ENCODE results near the gene TM4SF4.

Gene TM4SF4

DNA sequence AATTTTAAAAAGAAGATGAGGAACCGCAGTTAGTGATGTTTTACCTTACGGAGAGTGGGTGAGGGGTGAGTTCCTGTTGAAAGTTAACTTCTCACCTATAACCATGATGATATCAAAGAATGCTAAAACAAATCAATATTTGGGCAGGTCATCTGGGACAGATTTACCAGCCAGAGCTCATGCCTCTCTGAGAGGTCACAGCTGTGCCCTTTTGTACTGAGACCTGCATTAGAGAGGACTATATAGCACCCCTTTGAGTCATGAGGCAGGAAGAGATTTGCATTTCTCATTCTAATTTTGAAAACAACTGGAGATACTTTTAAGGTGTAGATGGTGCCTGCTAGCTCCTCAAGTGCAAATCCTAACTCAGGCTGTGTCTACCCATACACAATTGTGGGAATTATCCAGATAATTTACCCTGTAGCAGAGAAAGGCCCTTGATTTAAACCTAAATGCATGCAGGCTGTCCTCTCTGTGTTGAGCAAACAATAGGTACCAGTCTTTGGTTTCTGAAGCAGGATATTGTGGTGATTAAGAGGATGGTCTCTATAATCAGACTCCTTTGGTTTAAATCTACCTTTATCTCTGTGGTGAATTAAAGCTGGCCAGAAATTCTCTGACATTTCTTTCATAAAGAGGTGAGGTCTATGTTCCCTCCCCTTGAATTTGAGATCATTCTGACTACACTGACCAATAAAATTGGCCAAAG is 5.8 kb upstream of the TM4SF4 start:
- no peaks in the 10 kb centered on the region for H3K27me3 ChIP-seq (ENCODE audit: control insufficient read depth in 1 of 2, insufficient read depth in 2 of 2, low read length in 2 of 2)
- H3K9ac ChIP-seq (ENCODE audit: low read length in 2 of 2) = no peak overlapping the region
- no peaks in the 10 kb centered on the region for H3K36me3 ChIP-seq (ENCODE audit: control insufficient read depth in 2 of 2, insufficient read depth in 2 of 2, low read length in 2 of 2)

DNA sequence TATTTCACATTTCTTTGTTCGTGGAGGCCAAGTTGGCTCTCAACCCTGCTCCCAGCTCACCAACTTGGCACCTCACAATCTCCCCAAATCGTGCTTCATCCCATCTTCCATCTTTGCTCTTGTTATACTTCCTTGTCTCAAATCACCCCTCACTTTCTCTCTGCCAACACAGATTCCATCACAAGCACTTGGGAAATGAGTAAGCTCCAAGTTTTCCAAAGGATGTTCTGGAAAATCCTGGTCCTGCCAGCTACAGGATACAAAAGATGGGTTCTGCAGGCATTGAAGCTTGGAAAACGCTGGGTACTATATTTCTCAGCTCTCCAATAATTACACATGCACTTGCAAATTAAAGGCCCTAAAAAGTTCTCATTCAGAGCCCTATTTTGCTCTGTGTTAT is 4.1 kb upstream of the TM4SF4 start:
- no peaks in the 10 kb centered on the region for H3K27me3 ChIP-seq (ENCODE audit: control insufficient read depth in 1 of 2, insufficient read depth in 2 of 2, low read length in 2 of 2)
- no peaks in the 10 kb centered on the region for H3K9me3 ChIP-seq (ENCODE audit: control insufficient read depth in 2 of 2, low read length in 2 of 2)
- H3K36me3 ChIP-seq (ENCODE audit: control insufficient read depth in 2 of 2, insufficient read depth in 2 of 2, low read length in 2 of 2) = no peaks in the 10 kb centered on the region
- H3K9ac ChIP-seq (ENCODE audit: low read length in 2 of 2) = no peak overlapping the region
- no peak overlapping the region for H3K4me3 ChIP-seq (ENCODE audit: low read length in 2 of 2)
- peaks cover 7% of the 10 kb centered on the region for H3K4me1 ChIP-seq (ENCODE audit: control insufficient read depth, insufficient read depth, low read length)
- H3K27ac ChIP-seq (ENCODE audit: low read length) = no peak overlapping the region

More for the DNA sequence above, 5.8 kb upstream of the TM4SF4 start:
- peaks cover 7% of the 10 kb centered on the region for H3K4me1 ChIP-seq (ENCODE audit: control insufficient read depth, insufficient read depth, low read length)
- H3K27ac ChIP-seq (ENCODE audit: low read length) = no peak overlapping the region
- H3K9me3 ChIP-seq (ENCODE audit: control insufficient read depth in 2 of 2, low read length in 2 of 2) = no peaks in the 10 kb centered on the region
- H3K4me3 ChIP-seq (ENCODE audit: low read length in 2 of 2) = no peak overlapping the region

DNA sequence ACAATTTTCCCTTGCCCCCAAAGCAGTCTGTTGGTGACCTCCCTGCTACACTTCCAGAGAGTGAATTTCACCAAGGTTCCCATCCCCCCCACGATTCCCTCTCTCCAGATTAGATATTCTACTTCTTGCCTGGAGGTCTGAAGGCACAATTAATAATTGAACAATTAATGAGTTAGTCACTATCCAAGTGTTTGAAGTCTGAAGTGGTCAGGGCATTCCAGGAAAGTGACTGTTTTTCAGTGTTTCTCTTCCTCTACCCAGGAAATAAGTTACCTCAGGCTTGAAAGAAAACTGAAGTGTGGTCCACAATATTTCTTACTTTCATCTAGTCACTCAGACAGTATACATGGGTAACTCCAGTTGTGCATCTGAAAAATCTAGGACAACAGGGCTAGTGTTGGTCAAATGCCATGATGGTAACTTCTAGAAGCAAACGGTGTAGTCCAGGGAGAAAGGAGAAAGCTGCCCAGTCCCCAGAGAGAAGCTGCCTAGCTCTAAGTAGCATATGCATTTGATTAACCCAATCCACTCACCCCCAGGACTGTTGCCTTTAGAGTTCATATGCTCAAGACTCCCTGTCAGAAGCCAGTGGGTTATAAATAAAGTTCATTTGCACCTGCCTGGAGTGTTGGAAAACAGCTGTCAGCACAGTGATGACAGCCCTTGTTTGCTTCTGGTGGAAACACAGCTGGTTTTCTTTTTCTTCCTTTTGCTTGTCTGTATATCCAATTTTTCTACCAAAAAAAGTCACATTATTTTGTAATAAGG is 2.3 kb upstream of the TM4SF4 start:
- H3K27ac ChIP-seq (ENCODE audit: low read length) = no peak overlapping the region
- H3K4me1 ChIP-seq (ENCODE audit: control insufficient read depth, insufficient read depth, low read length) = peaks cover 7% of the 10 kb centered on the region
- no peaks in the 10 kb centered on the region for H3K36me3 ChIP-seq (ENCODE audit: control insufficient read depth in 2 of 2, insufficient read depth in 2 of 2, low read length in 2 of 2)

DNA sequence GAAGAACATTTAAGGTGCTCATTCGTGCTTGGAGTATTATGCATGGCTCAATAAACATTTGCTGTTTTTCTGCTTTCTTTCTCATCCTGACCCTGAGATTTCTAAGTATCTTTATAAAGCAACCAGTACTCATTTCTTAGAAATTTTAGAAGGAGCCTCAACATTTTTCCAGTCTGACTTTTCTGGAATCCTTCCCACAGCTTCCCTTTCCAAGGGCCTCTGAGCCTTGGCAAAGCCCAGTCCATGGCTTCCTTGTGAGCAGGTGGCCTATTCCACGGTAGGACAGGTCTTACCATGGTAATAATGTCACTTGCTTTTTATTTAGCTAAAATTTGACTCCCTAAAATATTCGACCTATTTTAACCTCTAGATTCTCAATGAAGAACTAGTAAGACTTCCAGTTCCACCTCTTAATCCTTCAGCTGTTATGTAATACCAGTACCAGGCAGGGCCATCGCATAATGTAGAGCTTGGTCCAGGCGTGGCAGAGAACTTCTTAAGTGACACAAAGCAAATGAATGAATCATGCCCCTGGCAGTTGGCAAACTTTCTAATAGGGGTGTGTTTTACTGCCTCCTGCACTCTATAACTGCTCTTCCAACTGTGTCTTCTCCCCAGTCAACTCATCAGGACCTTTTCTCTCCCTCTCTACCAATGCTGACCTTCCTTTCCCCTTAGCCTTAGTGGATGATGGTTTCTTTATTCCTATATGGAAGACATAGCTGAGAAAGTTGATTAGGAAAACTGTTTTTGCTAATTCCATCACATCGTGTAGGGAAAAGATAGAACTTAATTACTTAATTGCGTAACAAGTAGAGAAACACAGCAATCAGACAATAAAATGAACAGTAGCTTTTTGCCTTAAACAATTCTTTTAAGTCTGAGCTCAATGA is 894 bp upstream of the TM4SF4 start:
- H3K27ac ChIP-seq (ENCODE audit: low read length) = no peak overlapping the region

More for the DNA sequence above, 2.3 kb upstream of the TM4SF4 start:
- no peak overlapping the region for H3K9ac ChIP-seq (ENCODE audit: low read length in 2 of 2)
- H3K4me3 ChIP-seq (ENCODE audit: low read length in 2 of 2) = no peak overlapping the region
- no peaks in the 10 kb centered on the region for H3K9me3 ChIP-seq (ENCODE audit: control insufficient read depth in 2 of 2, low read length in 2 of 2)
- no peaks in the 10 kb centered on the region for H3K27me3 ChIP-seq (ENCODE audit: control insufficient read depth in 1 of 2, insufficient read depth in 2 of 2, low read length in 2 of 2)

DNA sequence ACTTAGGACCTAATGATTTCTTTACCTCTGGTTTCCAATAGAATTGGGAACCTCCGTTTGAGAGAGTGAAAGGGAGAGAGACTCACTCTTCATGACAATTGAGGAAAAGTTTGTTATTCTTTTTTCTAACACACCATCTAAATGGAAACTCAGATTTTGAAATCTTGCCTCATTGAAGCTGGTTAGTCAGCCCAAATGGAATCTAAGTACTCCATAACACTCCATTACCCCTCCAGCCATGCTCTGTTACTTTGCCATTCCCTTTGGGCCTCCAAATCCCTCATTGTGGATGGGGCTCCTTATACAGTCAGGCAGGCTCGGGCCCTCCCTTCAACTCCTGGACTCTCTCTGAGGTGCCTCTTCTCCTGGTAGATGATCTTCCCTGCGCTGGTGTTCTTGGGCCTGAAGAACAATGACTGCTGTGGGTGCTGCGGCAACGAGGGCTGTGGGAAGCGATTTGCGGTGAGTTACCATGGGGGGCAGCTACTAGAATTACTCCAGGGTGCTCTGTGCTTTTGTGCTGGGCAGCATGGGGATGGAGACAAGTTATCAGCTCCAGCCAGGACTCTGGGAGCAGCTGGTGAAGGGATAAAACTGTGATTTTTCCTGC is 1.1 kb downstream of the TM4SF4 start:
- Histone ChIP-seq H3K27me3 (ENCODE audit: control insufficient read depth in 1 of 2, insufficient read depth in 2 of 2, low read length in 2 of 2) (no peaks in the 10 kb centered on the region), H3K9me3 (ENCODE audit: control insufficient read depth in 2 of 2, low read length in 2 of 2) (no peaks in the 10 kb centered on the region), H3K36me3 (ENCODE audit: control insufficient read depth in 2 of 2, insufficient read depth in 2 of 2, low read length in 2 of 2) (no peaks in the 10 kb centered on the region), H3K4me1 (ENCODE audit: control insufficient read depth, insufficient read depth, low read length) (peaks cover 7% of the 10 kb centered on the region), H3K4me3 (ENCODE audit: low read length in 2 of 2) (no peak overlapping the region), H3K27ac (ENCODE audit: low read length) (no peak overlapping the region), H3K9ac (ENCODE audit: low read length in 2 of 2) (no peak overlapping the region)

More for the DNA sequence above, 894 bp upstream of the TM4SF4 start:
- Histone ChIP-seq H3K27me3 (ENCODE audit: control insufficient read depth in 1 of 2, insufficient read depth in 2 of 2, low read length in 2 of 2) (no peaks in the 10 kb centered on the region), H3K4me1 (ENCODE audit: control insufficient read depth, insufficient read depth, low read length) (peaks cover 7% of the 10 kb centered on the region), H3K36me3 (ENCODE audit: control insufficient read depth in 2 of 2, insufficient read depth in 2 of 2, low read length in 2 of 2) (no peaks in the 10 kb centered on the region), H3K9ac (ENCODE audit: low read length in 2 of 2) (no peak overlapping the region), H3K4me3 (ENCODE audit: low read length in 2 of 2) (no peak overlapping the region), H3K9me3 (ENCODE audit: control insufficient read depth in 2 of 2, low read length in 2 of 2) (no peaks in the 10 kb centered on the region)

DNA sequence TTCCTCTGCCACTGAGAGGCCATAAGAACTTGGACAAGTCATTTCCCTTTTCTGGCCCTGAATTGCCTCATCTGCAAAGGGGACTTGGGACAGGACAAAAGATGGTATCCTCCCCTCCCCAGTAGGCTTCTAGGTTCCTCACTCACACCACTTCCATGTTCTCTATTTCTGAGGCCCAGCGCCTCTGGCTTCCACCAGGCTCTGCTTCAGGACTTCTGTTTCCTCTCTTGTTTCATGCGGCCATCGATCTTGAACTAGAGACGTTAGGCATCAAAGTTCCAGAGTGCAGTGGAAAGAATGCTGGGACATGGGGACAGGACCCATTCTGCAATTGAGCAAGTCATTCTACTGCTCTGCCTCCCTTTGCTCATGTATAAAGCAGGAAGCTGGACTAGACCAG is 1.7 kb downstream of the TM4SF4 start:
- Histone ChIP-seq H3K27me3 (ENCODE audit: control insufficient read depth in 1 of 2, insufficient read depth in 2 of 2, low read length in 2 of 2) (no peaks in the 10 kb centered on the region), H3K36me3 (ENCODE audit: control insufficient read depth in 2 of 2, insufficient read depth in 2 of 2, low read length in 2 of 2) (no peaks in the 10 kb centered on the region), H3K9me3 (ENCODE audit: control insufficient read depth in 2 of 2, low read length in 2 of 2) (no peaks in the 10 kb centered on the region), H3K4me3 (ENCODE audit: low read length in 2 of 2) (no peak overlapping the region), H3K27ac (ENCODE audit: low read length) (no peak overlapping the region), H3K4me1 (ENCODE audit: control insufficient read depth, insufficient read depth, low read length) (peaks cover 7% of the 10 kb centered on the region), H3K9ac (ENCODE audit: low read length in 2 of 2) (no peak overlapping the region)

DNA sequence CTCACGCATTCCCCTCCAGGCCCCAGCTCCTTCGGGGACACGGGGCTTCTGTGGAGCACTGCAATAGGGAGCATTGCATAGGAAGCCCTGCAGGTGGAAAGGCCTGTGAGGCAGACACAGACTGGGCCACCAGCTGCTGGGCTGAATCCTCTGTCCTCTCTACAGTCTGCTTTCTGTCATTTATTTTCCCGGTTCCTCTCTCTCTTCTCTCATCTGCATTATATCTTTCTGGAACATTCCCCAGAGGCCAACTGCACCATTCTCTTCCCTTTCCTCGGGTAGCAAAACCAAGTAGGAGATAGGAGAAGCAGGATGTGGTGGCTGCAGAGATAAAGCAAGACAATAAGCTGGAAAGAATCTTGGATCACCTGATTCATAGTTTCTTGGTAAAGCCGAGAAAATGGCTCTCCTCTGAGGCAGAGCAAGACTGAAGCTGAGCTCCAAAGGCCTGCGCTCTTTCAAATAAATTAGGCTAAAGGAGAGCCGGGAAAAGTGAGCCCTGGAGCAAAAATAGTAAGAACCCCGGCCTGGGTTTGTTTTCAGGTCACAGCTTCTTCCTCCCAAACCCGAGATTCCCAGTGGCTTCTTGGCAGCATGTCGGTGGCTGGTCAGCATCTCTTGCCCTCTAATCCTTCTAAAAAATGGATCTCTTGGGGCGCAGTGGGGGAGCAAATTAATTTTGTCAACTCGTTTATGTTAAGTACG is 5.3 kb downstream of the TM4SF4 start:
- Histone ChIP-seq H3K4me3 (ENCODE audit: low read length in 2 of 2) (no peak overlapping the region), H3K27me3 (ENCODE audit: control insufficient read depth in 1 of 2, insufficient read depth in 2 of 2, low read length in 2 of 2) (no peaks in the 10 kb centered on the region), H3K9me3 (ENCODE audit: control insufficient read depth in 2 of 2, low read length in 2 of 2) (no peaks in the 10 kb centered on the region), H3K4me1 (ENCODE audit: control insufficient read depth, insufficient read depth, low read length) (no peaks in the 10 kb centered on the region), H3K9ac (ENCODE audit: low read length in 2 of 2) (no peak overlapping the region), H3K36me3 (ENCODE audit: control insufficient read depth in 2 of 2, insufficient read depth in 2 of 2, low read length in 2 of 2) (no peaks in the 10 kb centered on the region), H3K27ac (ENCODE audit: low read length) (no peak overlapping the region)

DNA sequence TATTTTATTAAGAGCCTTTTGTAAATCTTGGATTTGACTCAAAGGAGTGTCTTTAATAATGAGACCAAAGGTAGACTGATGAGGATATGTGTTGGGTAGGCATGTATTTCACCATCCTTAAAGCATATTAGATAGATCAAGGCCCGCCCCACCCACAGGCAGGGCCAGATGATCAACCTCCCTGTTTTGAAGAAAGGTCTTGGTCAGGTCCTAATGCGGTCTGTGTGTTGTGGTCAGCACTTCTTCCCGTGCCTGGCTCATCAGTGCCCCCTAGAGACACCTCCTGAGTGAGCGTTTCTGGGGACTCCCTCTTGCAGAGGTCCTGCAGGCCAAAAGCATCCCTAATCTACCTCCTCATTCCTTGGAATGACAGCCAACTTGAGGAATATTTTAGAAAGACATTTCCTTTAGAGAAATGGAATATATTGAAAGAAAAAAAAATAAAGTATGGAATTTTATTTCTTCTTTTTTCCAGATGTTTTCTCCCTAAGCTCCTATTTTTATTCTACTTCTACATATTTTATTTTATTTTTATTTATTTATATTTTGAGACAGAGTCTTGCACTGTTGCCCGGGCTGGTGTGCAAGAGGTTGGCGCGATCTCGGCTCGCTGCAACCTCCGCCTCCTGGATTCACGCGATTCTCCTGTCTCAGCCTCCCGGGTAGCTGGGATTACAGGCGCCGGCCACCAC is 6.0 kb downstream of the TM4SF4 start:
- Histone ChIP-seq H3K9me3 (ENCODE audit: control insufficient read depth in 2 of 2, low read length in 2 of 2) (no peaks in the 10 kb centered on the region), H3K36me3 (ENCODE audit: control insufficient read depth in 2 of 2, insufficient read depth in 2 of 2, low read length in 2 of 2) (no peaks in the 10 kb centered on the region), H3K4me1 (ENCODE audit: control insufficient read depth, insufficient read depth, low read length) (no peaks in the 10 kb centered on the region), H3K9ac (ENCODE audit: low read length in 2 of 2) (no peak overlapping the region), H3K4me3 (ENCODE audit: low read length in 2 of 2) (no peak overlapping the region), H3K27ac (ENCODE audit: low read length) (no peak overlapping the region), H3K27me3 (ENCODE audit: control insufficient read depth in 1 of 2, insufficient read depth in 2 of 2, low read length in 2 of 2) (no peaks in the 10 kb centered on the region)

DNA sequence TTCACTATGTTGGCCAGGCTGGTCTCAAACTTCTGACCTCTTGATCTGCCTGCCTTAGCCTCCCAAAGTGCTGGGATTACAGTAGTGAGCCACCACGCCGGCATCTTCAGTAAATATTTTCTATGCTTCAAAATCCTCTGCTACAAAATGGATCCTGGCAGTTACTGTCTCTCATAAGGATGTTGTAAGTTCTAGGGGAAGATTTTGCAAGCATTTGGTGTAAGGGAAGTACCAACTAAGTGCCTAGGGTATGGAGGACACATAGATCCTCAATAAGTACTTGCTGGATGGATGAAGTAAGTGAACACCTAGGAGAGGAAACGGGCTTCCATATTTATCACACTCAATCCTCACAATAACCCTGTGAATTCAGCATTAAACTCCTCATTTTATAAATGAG is 6.6 kb downstream of the TM4SF4 start:
- H3K27me3 ChIP-seq (ENCODE audit: control insufficient read depth in 1 of 2, insufficient read depth in 2 of 2, low read length in 2 of 2) = no peaks in the 10 kb centered on the region
- no peaks in the 10 kb centered on the region for H3K4me1 ChIP-seq (ENCODE audit: control insufficient read depth, insufficient read depth, low read length)
- H3K36me3 ChIP-seq (ENCODE audit: control insufficient read depth in 2 of 2, insufficient read depth in 2 of 2, low read length in 2 of 2) = no peaks in the 10 kb centered on the region
- no peak overlapping the region for H3K27ac ChIP-seq (ENCODE audit: low read length)
- H3K4me3 ChIP-seq (ENCODE audit: low read length in 2 of 2) = no peak overlapping the region
- no peaks in the 10 kb centered on the region for H3K9me3 ChIP-seq (ENCODE audit: control insufficient read depth in 2 of 2, low read length in 2 of 2)
- H3K9ac ChIP-seq (ENCODE audit: low read length in 2 of 2) = no peak overlapping the region

All from stomach smooth muscle (tissue), 2 donors.